Loucy (cell line): Measurements from ENCODE around the gene RPL19.

Experiments used
- H2AFZ ChIP-seq: fragments of 200-600 bp; sonication (generic); 2 replicates; pipeline ENCODE4 v1.6.0; 2016; ENCODE audit warnings: antibody characterized with exemption, mild to moderate bottlenecking, low read length, moderate library complexity
- H3F3A ChIP-seq: fragments of 200-600 bp; 2 replicates; pipeline ENCODE4 v1.6.0; 2016; ENCODE audit warnings: antibody characterized with exemption, low read depth, mild to moderate bottlenecking
- H3K27me3 ChIP-seq: fragments of 200-600 bp; sonication (generic); 2 replicates; pipeline ENCODE4 v1.6.1; 2014; ENCODE audit warnings: low read length, mild to moderate bottlenecking; ENCODE audit not compliant: insufficient read depth, poor library complexity, severe bottlenecking
- H3K36me3 ChIP-seq: fragments of 200-600 bp; sonication (generic); 2 replicates; pipeline ENCODE4 v1.6.1; 2016; ENCODE audit warnings: low read length; ENCODE audit not compliant: insufficient read depth
- H3K4me1 ChIP-seq: fragments of 200-600 bp; sonication (generic); 2 replicates; pipeline ENCODE4 v1.5.1; 2014; ENCODE audit warnings: low read length, mild to moderate bottlenecking; ENCODE audit not compliant: insufficient read depth, poor library complexity, severe bottlenecking
- H3K4me2 ChIP-seq: fragments of 200-600 bp; sonication (generic); 2 replicates; pipeline ENCODE4 v1.6.0; 2014; ENCODE audit warnings: antibody characterized with exemption, low read length, low read depth, mild to moderate bottlenecking; ENCODE audit not compliant: poor library complexity, severe bottlenecking
- H3K4me3 ChIP-seq: fragments of 200-600 bp; sonication (generic); 2 replicates; pipeline ENCODE4 v1.5.1; 2014; ENCODE audit warnings: low read length, mild to moderate bottlenecking, mixed read lengths; ENCODE audit not compliant: poor library complexity, severe bottlenecking
- H3K79me2 ChIP-seq: fragments of 200-600 bp; sonication (generic); 2 replicates; pipeline ENCODE4 v1.6.1; 2014; ENCODE audit warnings: low read length; ENCODE audit not compliant: insufficient read depth
- H3K9ac ChIP-seq: fragments of 200-600 bp; sonication (generic); 2 replicates; pipeline ENCODE4 v1.6.0; 2014; ENCODE audit warnings: mild to moderate bottlenecking, low read depth, low read length, moderate library complexity; ENCODE audit not compliant: poor library complexity, severe bottlenecking
- H3K9me2 ChIP-seq: fragments of 200-600 bp; sonication (generic); replicated peaks from 2 replicates; pipeline ENCODE4 v1.6.1; 2016; ENCODE audit warnings: low read depth, low read length, mixed read lengths
- H3K9me3 ChIP-seq: fragments of 200-600 bp; sonication (generic); 2 replicates; pipeline ENCODE4 v1.6.1; 2014; ENCODE audit warnings: mild to moderate bottlenecking, antibody characterized with exemption, low read length, low read depth; ENCODE audit not compliant: insufficient read depth
- H4K20me1 ChIP-seq: fragments of 200-600 bp; sonication (generic); 2 replicates; pipeline ENCODE4 v1.6.0; 2014; ENCODE audit warnings: antibody characterized with exemption, low read length, mild to moderate bottlenecking; ENCODE audit not compliant: insufficient read depth, poor library complexity, severe bottlenecking
- EZH2phosphoT487 ChIP-seq: fragments of 200-600 bp; IDR thresholded peaks from 2 replicates; pipeline ENCODE4 v1.6.1; 2018; ENCODE audit warnings: antibody characterized with exemption, mild to moderate bottlenecking, moderate library complexity, borderline replicate concordance
- TF ChIP-seq, protein P1 (sequence below): fragments of 200-600 bp; sonication (generic); conservative IDR thresholded peaks from 2 replicates; pipeline ENCODE4 v1.5.1; 2014; ENCODE audit warnings: mild to moderate bottlenecking, antibody characterized with exemption, low read length

The RPL19 gene

DNA sequence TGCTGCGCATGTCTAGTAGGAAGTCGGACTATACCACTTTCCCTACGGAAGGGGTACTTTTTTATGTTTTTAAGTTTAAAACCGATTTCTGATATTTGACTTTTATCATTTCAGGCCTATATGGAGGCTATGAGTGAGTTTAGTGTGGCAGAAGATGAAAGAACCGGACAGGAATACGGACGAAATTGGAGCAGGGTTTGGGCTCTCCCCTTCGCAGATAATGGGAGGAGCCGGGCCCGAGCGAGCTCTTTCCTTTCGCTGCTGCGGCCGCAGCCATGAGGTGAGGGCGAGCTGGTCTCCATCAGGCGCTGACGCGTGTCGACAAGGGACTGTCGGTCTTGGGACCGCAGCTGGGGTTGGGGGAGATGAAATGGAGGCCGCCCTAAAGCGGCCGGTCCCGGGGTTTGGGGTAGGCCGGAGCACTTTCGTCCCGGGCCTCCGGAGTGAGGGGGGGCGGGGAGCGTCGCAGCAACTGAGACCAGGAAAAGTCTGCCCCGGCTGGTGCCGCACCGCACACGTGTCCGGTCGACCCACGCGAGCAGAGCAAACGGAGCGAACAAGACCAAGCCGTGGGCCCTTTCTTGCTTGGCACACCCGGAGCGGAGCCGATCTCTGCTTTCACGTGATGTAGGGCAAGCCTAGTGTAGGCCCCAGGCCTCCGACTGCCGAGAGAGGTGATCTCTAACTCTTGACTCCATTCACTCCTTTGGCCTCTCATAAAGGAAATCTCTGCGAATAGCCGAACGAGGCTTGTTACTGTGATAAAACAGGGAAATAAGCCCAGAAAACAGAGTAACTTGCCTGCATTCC, at the start of gene RPL19:
TSS of gene RPL19 (plus strand) at position 214 of the 810 bp plus-strand sequence. CDS start at position 276, 62 bp downstream.
- H3K27me3 ChIP-seq = peaks cover 4% of the 10 kb centered on the region
- TF ChIP-seq, protein P1, sequence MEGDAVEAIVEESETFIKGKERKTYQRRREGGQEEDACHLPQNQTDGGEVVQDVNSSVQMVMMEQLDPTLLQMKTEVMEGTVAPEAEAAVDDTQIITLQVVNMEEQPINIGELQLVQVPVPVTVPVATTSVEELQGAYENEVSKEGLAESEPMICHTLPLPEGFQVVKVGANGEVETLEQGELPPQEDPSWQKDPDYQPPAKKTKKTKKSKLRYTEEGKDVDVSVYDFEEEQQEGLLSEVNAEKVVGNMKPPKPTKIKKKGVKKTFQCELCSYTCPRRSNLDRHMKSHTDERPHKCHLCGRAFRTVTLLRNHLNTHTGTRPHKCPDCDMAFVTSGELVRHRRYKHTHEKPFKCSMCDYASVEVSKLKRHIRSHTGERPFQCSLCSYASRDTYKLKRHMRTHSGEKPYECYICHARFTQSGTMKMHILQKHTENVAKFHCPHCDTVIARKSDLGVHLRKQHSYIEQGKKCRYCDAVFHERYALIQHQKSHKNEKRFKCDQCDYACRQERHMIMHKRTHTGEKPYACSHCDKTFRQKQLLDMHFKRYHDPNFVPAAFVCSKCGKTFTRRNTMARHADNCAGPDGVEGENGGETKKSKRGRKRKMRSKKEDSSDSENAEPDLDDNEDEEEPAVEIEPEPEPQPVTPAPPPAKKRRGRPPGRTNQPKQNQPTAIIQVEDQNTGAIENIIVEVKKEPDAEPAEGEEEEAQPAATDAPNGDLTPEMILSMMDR = no peak
- no peak for TF ChIP-seq EZH2phosphoT487
- H3K9ac ChIP-seq = peak within 1 kb of the TSS; percentile 96
- H3K9me3 ChIP-seq = no peaks in the 10 kb centered on the region
- peaks cover 35% of the 10 kb centered on the region for H3K36me3 ChIP-seq
- peak within 1 kb of the TSS; percentile 93 for H3K4me3 ChIP-seq
- H3K9me2 ChIP-seq = no peaks in the 10 kb centered on the region
- H4K20me1 ChIP-seq = peaks cover 51% of the 10 kb centered on the region
- peaks cover 46% of the 10 kb centered on the region for H3K4me1 ChIP-seq
- H2AFZ ChIP-seq = peak within 1 kb of the TSS; percentile 90
- peaks cover 57% of the 10 kb centered on the region for H3K79me2 ChIP-seq
- peak within 1 kb of the TSS; percentile 97 for H3K4me2 ChIP-seq
- peaks cover 11% of the 10 kb centered on the region; the same call in 1 of the 2 replicates for H3F3A ChIP-seq

GRCh38 chr17:39150795-39151149, 49.3 kb upstream of the RPL19 start:
- Histone ChIP-seq H3F3A (0 out of 2 replicates have a peak, but pooled peaks cover 3% of the 10 kb centered on the region), H3K9me2 (no peaks in the 10 kb centered on the region), H3K9ac (no peak overlapping the region), H2AFZ (0 out of 2 replicates have a peak overlapping the region, but pooled peaks have one; percentile 39), H3K36me3 (no peaks in the 10 kb centered on the region), H3K4me1 (peaks cover 18% of the 10 kb centered on the region), H3K4me3 (peak overlapping the region; percentile 56), H3K9me3 (no peaks in the 10 kb centered on the region), H3K4me2 (peak overlapping the region; percentile 66), H3K79me2 (no peaks in the 10 kb centered on the region), H3K27me3 (no peaks in the 10 kb centered on the region), H4K20me1 (no peaks in the 10 kb centered on the region)
- TF ChIP-seq, protein P1 = no peak
- no peak for TF ChIP-seq EZH2phosphoT487

- H2AFZ ChIP-seq = 0 out of 2 replicates have a peak within 1 kb of the TSS, but pooled peaks have one; percentile 39
- H3K36me3 ChIP-seq = no peaks in the 10 kb centered on the region
- peak within 1 kb of the TSS; percentile 91 for H3K9ac ChIP-seq
- no peaks in the 10 kb centered on the region for H3K9me3 ChIP-seq
- H3K4me3 ChIP-seq = peak within 1 kb of the TSS; percentile 87
- no peaks in the 10 kb centered on the region for H4K20me1 ChIP-seq
- TF ChIP-seq, protein P1 = no peak
- TF ChIP-seq EZH2phosphoT487 = no peak
- H3K9me2 ChIP-seq = no peaks in the 10 kb centered on the region
- no peaks in the 10 kb centered on the region for H3K79me2 ChIP-seq
- H3K4me1 ChIP-seq = peaks cover 18% of the 10 kb centered on the region
- H3K27me3 ChIP-seq = no peaks in the 10 kb centered on the region
- H3K4me2 ChIP-seq = peak within 1 kb of the TSS; percentile 95
- 0 out of 2 replicates have a peak, but pooled peaks cover 3% of the 10 kb centered on the region for H3F3A ChIP-seq
Observed at GRCh38 chr17:39151150-39151942, 48.7 kb upstream of the RPL19 start, which contains the start of gene PLXDC1. Gene PLXDC1 (minus strand): TSS chr17:39151637. CDS start chr17:39151437, 200 bp downstream.
